ENCODE results near the gene IGSF21. TPM values are rescaled to one million over a fixed set of nuclear protein-coding genes. Genes with fewer than 3 reads are reported as not detected.

Gene IGSF21
- total RNA-seq, 1 experiment from 2014 or later = 30.5 TPM

DNA sequence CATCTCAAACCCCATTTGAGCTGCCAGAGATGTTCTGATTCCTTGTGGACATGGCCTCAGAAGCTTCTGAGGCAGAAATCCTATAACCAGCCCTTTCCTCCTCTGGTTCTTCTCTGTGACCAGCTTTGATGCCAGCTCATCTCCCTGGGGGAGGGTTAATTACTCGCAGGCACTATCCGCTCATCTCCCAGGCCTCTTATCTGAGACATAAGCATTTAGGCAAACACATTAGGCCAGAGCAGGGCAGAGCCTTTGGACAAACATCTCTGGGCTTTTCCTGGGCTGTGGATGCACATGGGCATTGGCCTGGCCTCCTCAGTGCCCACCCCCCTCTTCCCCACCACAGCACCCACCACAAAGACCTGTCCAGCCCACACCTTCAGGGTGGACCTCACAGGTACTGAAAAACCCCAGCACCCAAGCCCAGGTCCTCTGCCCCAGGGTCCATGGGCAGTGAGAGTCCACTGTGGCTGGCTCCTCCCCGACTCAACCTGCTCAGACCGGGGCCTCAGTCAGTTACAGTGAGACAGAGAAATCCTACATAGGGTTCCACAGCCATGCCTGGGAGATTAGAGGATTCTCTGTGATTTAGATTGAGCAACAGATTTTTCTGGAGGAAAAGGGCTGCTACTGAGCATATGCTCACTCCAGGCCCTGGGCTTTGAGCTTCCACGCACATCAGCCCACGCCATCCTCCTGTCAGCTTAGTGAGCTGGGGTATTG, 26.9 kb downstream of the IGSF21 start:
- no peak for DNase-seq (ENCODE audit: low spot score)
- no peak overlapping the region for H3K4me3 Mint-ChIP-seq
- H3K36me3 Mint-ChIP-seq = no peaks in the 10 kb centered on the region
- TF ChIP-seq TEAD4 (CRISPR knock-in tag; IDR thresholded peaks at IDR 0.05) (no peak), ZNF396 (CRISPR knock-in tag; IDR thresholded peaks at IDR 0.05; ENCODE audit: borderline replicate concordance) (no peak), HMGA2 (CRISPR knock-in tag; IDR thresholded peaks at IDR 0.05) (no peak)
- H3K27me3 Mint-ChIP-seq (ENCODE audit: low read depth) = no peaks in the 10 kb centered on the region
- H3K4me1 Mint-ChIP-seq = peaks cover 31% of the 10 kb centered on the region
- no peak overlapping the region for H3K27ac Mint-ChIP-seq
- H3K9me3 Mint-ChIP-seq = no peaks in the 10 kb centered on the region
- CTCF ChIA-PET = interaction anchor here (0.8 to 2.9 kb wide), 4 partner anchors 14 to 441 kb away, joined by 3 to 11 read pairs (median 4); no protein-coding TSS in a partner anchor
- POLR2A ChIA-PET = no interaction called here
- no peak for ATAC-seq

DNA sequence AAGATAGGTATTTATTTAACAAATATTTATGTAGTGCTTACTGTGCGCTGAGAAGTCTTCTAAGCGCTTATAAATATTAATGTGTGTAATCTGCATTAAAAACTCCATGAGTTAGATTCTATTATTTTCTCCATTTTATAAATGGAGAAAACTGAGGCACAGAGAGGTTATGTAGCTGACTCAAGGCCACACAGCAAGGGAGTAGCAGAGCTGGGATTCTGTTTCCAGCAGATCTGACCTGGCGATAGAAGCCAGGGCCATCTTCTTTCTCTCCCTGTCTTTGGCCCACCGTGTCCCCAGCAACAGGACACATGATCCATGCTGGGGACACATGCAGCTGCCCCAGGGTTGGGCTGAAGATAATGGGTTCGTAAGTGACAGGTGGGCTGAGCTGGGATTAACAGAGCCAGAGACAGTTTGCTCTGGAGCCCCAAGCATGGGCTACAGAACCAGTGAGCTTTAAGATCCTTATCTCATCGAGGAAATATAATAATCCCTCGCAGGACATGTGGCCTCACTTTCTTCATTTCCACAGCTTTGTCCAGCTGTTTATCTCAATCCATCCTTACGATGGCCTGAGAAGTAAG, 30.3 kb downstream of the IGSF21 start:
- no peak overlapping the region; the same call in 1 of the 2 replicates for H3K27ac Mint-ChIP-seq

More for the DNA sequence above, 30.3 kb downstream of the IGSF21 start:
- ChIA-PET CTCF (interaction anchor here (1.0 kb wide), 1 partner anchor 477 kb away, joined by 3 read pairs; no protein-coding TSS in a partner anchor), POLR2A (no interaction called here)
- DNase-seq (ENCODE audit: low spot score) = no peak
- no peaks in the 10 kb centered on the region for H3K36me3 Mint-ChIP-seq
- H3K27me3 Mint-ChIP-seq (ENCODE audit: low read depth) = no peaks in the 10 kb centered on the region
- TF ChIP-seq AR (CRISPR knock-in tag; IDR thresholded peaks at IDR 0.05) (no peak), ZNF416 (CRISPR knock-in tag; IDR thresholded peaks at IDR 0.05) (no peak), SOX15 (CRISPR knock-in tag; IDR thresholded peaks at IDR 0.05) (no peak), ERG (CRISPR knock-in tag; IDR thresholded peaks at IDR 0.05) (no peak), ZNF532 (CRISPR knock-in tag; IDR thresholded peaks at IDR 0.05; ENCODE audit: borderline replicate concordance) (no peak), ZNF138 (CRISPR knock-in tag; conservative IDR thresholded peaks at IDR 0.05) (no peak), SMAD4 (CRISPR knock-in tag; IDR thresholded peaks at IDR 0.05) (no peak), MXD4 (CRISPR knock-in tag; IDR thresholded peaks at IDR 0.05; ENCODE audit: borderline replicate concordance) (no peak), ELF4 (CRISPR knock-in tag; IDR thresholded peaks at IDR 0.05; ENCODE audit: low read depth) (no peak), MYBL2 (CRISPR knock-in tag; IDR thresholded peaks at IDR 0.05) (no peak), ZNF263 (CRISPR knock-in tag; IDR thresholded peaks at IDR 0.05; ENCODE audit: low read depth) (no peak), ZMAT4 (CRISPR knock-in tag; IDR thresholded peaks at IDR 0.05) (no peak), NR1H2 (CRISPR knock-in tag; IDR thresholded peaks at IDR 0.05) (no peak), ZNF512 (CRISPR knock-in tag; IDR thresholded peaks at IDR 0.05; ENCODE audit: borderline replicate concordance) (no peak)
- TF ChIP-seq, protein P1, sequence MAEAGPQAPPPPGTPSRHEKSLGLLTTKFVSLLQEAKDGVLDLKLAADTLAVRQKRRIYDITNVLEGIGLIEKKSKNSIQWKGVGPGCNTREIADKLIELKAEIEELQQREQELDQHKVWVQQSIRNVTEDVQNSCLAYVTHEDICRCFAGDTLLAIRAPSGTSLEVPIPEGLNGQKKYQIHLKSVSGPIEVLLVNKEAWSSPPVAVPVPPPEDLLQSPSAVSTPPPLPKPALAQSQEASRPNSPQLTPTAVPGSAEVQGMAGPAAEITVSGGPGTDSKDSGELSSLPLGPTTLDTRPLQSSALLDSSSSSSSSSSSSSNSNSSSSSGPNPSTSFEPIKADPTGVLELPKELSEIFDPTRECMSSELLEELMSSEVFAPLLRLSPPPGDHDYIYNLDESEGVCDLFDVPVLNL (CRISPR knock-in tag; IDR thresholded peaks at IDR 0.05; ENCODE audit: borderline replicate concordance, low read depth) = no peak
- TF ChIP-seq, protein P2, sequence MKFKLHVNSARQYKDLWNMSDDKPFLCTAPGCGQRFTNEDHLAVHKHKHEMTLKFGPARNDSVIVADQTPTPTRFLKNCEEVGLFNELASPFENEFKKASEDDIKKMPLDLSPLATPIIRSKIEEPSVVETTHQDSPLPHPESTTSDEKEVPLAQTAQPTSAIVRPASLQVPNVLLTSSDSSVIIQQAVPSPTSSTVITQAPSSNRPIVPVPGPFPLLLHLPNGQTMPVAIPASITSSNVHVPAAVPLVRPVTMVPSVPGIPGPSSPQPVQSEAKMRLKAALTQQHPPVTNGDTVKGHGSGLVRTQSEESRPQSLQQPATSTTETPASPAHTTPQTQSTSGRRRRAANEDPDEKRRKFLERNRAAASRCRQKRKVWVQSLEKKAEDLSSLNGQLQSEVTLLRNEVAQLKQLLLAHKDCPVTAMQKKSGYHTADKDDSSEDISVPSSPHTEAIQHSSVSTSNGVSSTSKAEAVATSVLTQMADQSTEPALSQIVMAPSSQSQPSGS (CRISPR knock-in tag; IDR thresholded peaks at IDR 0.05; ENCODE audit: borderline replicate concordance, low read depth) = no peak
- no peak overlapping the region for H3K4me3 Mint-ChIP-seq
- H3K9me3 Mint-ChIP-seq = no peaks in the 10 kb centered on the region
- H3K4me1 Mint-ChIP-seq = peaks cover 40% of the 10 kb centered on the region
- ATAC-seq = no peak

Data from WTC11 (cell line).